GM18507 (cell line): ENCODE measurements around the gene CATSPERB.
"Not testable (repeated sequence)": the region's sequence is repeated elsewhere in the genome, so short reads cannot be mapped to it uniquely, and the experiment has no call there.

Experiments
- DNase-seq: peaks from one replicate; pipeline ENCODE4 v3.0.0; 2011; ENCODE audit warnings: low read depth; ENCODE audit not compliant: insufficient read length; ENCODE audit errors: extremely low spot score
- FAIRE-seq: peaks from 2 replicates; lab custom pipeline; 2011; peaks lifted over from hg19 to GRCh38; lab: Jason Lieb, UNC

Gene CATSPERB

DNA sequence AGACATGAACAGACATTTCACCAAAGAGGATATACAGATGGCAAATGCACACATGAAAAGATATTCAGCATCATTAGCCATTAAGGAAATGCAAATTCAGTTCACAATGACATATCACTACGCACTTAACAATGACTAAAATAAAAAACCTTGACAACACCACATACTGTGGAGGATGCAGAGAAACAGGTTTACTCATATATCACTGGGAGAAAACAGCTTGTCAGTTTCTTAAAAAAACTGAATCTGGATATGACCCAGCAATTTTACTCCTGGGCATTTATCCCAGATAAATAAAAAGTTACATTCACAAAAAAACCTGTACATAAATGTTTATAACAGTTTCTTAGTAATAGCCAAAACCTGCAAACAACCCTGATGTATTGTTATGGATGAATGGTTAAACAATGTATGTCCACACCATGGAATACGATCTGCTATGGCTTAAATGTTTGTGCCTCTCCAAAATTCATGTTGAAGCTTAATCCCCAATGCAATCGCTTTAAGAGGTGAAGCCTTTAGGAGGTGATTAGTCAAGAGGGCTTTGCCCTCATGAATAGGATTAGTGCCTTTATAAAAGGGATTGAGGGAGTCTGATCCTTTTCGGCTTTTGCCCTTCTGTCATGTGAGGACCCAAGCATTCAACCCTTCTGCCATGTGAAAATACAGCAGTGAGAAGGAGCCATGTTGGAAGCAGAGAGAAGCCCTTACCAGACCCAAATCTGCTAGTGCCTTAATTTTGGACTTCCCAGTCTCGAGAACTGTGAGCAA lies 185.8 kb downstream of the CATSPERB start:
- FAIRE-seq (no peak), DNase-seq (no peak)

DNA sequence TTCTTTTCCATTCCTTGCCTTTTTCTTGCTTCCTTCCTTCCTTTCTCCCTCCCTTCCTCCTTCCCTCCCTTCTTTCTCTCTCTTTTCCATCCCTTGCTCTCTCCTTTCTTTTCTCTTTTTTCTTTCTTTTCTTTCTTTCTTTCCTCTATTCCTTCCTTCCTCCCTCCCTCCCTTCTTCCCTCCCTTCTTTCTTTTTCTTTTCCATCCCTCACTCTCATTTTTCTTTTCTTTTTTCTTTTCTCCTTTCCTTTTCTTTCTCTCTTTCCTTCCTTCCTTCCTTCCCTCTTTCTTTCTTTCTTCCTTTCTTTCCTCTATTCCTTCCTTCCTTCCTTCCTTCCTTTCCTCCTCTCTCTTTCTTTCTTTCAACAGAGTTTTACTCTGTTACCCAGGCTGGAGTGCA lies 186.7 kb downstream of the CATSPERB start:
- FAIRE-seq, result no peak

DNA sequence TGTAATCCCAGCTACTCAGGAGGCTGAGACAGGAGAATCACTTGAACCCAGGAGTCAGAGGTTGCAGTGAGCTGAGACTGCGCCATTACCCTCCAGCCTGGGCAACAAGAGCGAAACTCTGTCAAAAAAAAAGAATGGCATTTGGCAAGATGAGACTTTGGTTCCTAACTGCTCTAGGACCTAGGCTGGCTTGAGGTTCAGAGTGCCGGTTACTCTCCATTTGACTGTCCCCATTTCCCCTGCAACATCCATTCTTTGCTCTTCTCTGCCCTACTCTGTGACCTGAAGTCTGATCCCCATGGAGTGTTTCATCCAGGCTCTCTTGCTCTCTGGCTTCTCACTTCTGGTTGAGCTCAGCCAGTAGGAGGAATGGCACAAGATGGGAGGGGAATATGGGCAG lies 195.6 kb downstream of the CATSPERB start:
- FAIRE-seq, result no peak
- DNase-seq, result no peak

More for the DNA sequence above, 186.7 kb downstream of the CATSPERB start:
- DNase-seq, result no peak

DNA sequence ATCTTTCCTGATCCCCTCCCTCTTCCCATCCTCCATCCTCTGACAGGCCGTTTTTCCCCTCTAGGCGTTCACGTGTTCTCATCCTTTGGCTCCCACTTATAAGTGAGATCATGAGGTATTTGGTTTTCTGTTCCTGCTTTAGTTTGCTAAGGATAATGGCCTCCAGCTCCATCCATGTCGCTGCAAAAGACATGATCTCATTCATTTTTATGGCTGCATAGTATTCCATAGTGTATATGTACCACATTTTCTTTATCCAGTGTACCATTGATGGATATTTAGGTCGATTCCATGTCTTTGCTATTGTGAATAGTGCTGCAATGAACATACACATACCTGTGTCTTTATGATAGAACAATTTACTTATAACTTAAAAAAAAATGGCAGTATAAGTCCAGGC lies 197.8 kb downstream of the CATSPERB start:
- not testable (repeated sequence) for DNase-seq, FAIRE-seq

DNA sequence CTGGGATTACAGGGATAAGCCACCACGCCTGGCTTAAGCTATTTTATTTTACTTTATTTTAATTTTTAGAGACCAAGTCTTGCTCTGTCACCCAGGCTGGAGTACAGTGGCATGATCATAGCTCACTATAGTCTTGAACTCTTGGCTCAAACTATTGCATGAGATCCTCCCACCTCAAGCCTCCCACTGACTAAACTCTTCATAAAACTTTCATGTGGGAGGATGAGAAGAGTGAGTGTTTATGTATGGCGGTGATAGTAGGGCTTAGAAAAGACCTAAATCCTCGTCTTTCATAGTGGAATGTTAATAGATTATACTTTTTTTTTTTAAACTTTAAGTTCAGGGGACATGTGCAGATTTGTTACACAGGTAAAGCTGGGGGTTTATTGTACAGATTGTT lies 198.3 kb downstream of the CATSPERB start:
- FAIRE-seq, result no peak
- DNase-seq, result no peak
